ENCODE measurements around the gene LRRC42.
A peak's percentile ranks its signal among the peaks of the same experiment; 100 is the strongest.

Gene LRRC42

DNA sequence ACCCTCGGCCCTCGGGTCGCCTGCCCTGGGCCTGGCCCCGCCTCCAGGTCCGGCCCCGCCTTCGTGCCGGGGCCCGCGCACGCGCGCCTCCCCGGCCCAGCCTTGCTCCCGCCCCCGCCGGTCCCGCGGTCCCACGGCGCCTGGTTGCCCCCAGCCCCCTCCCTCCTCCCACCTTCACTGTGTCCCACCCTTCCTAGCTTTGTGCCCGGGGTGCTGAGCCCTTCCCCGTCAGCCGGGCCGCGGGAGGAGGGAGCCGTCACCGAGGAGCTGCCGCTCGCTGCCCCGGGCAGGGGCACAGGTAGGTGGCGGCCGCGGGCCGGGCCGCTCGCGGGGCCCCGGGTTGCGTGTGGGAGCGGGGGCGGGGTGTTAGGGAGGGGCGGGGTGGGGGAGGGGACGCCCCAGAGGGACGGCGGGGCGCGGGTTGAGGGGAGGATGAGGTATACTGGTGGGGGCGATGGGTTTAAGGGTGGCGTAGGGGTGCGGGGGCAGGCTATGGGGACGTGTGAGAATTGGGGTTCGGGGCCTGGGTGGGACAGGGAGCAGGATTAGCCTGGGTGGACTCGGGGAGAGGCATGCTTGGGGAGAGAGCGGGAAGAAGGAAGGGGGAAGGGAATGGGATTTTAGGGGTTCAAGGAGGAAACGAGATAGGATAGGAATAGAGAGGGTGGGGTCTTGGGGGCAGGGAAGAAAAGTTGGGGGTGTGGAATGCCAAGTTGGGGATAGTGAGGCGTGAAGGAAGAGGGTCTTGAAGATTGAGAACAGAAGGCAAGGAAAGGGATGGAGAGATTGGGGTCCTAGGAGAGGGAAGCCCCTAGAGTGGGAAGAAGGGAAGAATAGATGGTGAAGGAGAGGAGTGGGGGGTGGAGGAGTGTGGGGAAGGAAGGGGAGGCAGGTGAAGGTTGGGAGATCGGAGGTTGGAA is at the start of gene LRRC42:
Gene LRRC42 (plus strand): TSS at position 99 of the 920 bp plus-strand sequence. CDS start 5,650 bp downstream, outside the sequence.
- peak; percentile 54 for FAIRE-seq

GRCh38 chr1:53896635-53897229 is 49.4 kb upstream of the LRRC42 start:
- FAIRE-seq (no peak), DNase-seq (ENCODE audit: insufficient read length, low spot score) (no peak)

More for the DNA sequence above, at the start of gene LRRC42:
- DNase-seq (ENCODE audit: insufficient read length, low spot score) = no peak

DNA sequence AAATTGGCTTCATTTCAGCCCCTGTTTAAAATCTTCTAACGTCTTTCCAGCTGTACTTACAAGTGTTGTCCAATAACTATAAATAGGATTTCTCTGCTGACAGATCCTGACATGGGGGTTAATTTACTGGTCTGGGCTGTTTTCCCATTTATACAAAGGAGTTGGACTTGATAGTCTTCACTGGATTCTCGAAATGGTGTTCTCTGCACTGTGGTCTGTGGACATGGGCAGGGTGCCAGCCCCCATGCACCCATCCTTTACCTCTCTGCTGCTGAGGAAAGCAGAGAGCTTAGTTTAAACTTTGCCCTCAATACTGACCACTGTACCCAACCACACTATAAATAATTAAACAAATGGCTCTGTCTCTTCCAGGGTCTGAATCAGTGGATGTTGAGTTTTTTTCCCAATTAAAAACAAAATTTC is 46.9 kb upstream of the LRRC42 start:
- FAIRE-seq (no peak), DNase-seq (ENCODE audit: insufficient read length, low spot score) (no peak)

DNA sequence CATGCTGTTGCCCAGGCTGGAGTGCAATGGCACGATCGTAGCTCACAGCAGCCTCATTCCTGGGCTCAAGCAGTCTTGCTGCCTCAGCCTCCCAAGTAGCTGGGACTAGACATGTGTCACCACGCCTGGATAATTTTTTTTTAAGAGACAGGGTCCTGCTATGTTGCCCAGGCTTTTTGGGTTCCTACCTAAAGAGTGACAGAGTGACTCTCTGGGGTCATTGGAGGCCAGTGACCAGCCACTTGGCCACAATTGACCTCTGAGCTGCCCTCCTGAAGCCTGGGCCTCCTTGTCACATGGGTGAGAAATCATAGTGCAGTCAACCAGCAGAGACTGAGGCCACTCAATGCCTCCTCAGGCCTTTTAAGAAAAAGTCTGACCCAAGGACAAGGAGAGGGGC is 46.4 kb upstream of the LRRC42 start:
- DNase-seq (ENCODE audit: insufficient read length, low spot score) (no peak), FAIRE-seq (no peak)

DNA sequence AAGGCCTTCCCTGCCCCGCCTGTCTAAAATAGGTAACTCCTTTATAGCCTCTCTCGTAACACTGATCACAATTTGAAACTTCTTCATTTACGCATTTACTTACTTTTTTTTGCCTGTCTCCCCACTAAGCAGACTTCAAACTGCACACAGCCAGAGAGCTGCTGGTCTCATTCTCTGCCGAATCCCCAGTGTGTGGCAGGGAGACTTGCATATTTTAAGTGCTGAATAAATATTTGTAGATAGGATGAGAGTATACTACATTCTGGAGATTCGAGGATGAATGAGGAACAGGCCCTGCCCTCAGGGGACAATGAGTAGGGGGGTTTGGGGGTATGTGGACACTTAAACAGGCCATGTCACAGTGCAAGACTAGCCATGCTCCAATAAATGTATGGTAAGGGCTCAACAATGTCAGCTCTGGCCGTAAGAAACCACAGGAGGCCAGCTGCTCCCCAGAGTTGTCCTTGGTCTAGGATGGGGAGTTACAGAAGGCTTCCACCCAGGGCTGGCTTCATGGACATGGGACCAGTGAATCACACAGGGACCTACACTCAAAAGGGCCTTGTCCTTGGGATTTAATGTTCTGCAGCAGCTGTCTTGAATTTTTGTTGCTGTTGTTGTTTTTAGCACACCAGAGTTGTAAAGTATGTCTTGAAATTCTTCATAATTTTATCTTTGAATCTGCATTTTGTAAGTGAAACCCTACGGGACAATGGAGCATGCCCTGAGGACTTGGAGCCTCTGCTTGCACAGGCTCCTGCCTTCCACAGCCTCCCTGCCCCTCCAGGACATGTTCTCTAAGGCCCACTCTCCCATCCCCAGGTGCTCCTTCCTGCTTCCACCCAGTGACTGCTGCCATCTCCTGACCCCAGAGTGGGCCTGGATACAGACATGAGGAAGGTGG is 43.7 kb upstream of the LRRC42 start:
- DNase-seq (ENCODE audit: insufficient read length, low spot score) (no peak), FAIRE-seq (no peak)

- DNase-seq (ENCODE audit: insufficient read length, low spot score) (no peak), FAIRE-seq (no peak)
These were observed 40.6 kb upstream of the LRRC42 start for GRCh38 chr1:53905509-53905908.

GRCh38 chr1:53906121-53906520 is 40.0 kb upstream of the LRRC42 start:
- no peak for FAIRE-seq

DNA sequence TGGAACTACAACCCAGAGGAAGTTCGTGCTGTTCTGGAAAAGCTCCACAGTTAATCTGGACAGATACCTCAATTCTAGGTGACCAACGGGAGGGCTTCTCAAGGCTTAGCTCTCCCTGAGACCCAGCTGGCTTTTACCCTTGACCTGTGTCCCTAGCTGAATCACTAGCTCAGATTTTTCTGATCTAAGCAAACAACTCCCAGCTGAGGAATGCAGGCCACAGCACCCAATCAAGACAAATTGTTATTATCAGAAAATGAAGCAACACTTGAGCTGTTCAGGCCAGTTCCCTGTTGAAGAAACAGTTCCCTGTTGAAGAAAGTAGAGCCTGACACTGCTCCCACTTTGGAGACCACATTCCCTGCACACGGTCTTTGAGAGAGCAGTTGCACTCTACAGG is 36.2 kb upstream of the LRRC42 start:
- FAIRE-seq (no peak), DNase-seq (ENCODE audit: insufficient read length, low spot score) (no peak)

More at GRCh38 chr1:53906121-53906520, 40.0 kb upstream of the LRRC42 start:
- no peak for DNase-seq (ENCODE audit: insufficient read length, low spot score)

DNA sequence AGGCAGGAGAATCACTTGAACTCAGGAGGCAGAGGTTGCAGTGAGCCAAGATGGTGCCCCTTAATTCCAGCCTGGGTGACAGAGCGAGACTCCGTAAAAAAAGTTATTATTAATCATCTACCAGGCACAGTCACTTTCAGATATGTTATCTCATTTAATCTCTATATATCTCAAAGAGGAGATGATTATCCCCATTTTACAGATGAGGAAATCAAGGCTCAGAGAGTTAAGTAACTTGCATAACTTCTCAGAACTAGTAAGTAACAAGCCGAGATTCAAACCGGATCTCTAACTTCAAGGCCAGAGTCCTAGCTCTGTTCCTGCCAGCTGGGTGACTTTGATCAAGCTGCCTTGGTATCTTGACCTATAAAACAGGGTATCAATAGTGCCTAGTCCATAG is 34.7 kb upstream of the LRRC42 start:
- DNase-seq (ENCODE audit: insufficient read length, low spot score) (no peak), FAIRE-seq (no peak)

- DNase-seq (ENCODE audit: insufficient read length, low spot score) (no peak), FAIRE-seq (no peak)
These were observed 32.7 kb upstream of the LRRC42 start for GRCh38 chr1:53913352-53914033.

- no peak for FAIRE-seq
- DNase-seq (ENCODE audit: insufficient read length, low spot score) = no peak
These were observed 27.8 kb upstream of the LRRC42 start for GRCh38 chr1:53918343-53918742.

- DNase-seq (ENCODE audit: insufficient read length, low spot score) = no peak
- FAIRE-seq = no peak
These were observed 26.5 kb upstream of the LRRC42 start for GRCh38 chr1:53919675-53920066.

DNA sequence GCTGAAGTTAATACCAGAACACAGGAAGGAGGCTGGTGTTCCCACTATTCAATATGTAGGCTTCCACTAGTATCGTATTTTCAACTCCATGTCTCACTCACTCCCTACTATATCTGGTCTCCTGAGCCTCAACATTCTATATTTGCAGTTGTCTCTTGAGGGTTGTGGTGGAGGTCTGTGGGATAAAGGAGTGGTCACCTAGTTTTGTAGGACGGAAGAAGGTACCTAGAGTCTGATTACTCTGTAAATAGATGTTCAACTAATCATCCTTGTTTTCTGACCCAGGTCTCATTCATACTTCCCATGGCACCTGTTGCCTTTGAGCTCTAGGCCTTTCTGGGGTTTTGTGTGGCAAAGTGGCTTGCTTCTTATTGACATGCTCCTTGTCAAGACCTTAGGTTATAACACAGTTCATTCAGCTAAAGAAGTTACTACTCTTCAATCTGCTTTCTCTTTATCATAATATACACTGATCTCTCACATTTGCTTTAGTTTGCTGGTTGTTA is 18.7 kb upstream of the LRRC42 start:
- FAIRE-seq (no peak), DNase-seq (ENCODE audit: insufficient read length, low spot score) (no peak)

DNA sequence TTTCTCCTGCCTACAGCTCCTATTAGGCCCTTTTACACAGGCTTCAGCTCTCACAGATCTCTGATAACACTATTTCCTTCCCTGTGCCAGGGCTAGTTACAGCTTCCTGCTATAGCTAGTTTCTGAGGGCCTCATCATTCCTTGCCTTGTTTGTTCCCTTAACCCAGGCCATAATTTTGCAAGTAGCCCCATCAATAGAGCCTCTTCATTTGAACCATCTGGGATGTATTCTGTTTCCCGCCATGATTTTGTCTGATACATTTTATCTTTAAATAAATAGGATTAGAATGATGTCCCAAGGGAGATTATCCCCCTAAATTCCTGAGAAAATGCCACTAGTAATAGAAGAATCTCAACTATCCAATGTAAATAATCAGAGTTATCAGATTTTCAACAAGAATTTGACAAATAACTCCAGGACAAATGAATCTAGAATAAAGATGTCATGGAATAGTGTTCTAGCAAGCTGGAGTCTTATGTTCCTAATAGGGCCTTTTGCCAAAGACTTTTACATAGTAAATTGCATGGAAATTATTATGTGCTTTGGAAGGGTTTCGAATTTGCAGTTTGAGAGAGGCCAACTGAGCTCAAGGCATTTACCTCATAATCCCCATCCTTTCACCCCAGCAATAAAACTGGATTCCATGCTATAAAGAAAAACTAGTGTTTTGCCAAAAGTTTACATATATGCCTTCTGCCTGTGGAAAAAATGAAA is 16.7 kb upstream of the LRRC42 start:
- DNase-seq (ENCODE audit: insufficient read length, low spot score) (no peak), FAIRE-seq (no peak)

DNA sequence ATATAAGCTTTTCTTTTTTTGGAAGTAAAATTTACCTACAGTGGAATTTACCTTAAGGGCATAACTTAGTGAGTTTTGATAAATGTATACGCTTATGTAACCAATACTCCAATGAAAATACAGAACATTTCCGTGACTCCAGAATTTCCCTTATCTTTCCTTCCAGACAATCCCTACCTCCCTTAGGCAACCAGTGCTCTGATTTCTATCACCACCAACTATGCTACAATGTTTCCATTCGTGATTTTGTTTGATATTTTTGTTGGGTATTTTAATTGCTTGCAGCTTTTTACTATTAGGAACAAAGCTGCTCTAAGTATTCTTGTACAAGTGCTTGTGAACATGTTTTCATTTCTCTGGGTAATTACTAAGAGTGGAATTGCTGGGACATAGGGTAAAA is 15.2 kb upstream of the LRRC42 start:
- FAIRE-seq (no peak), DNase-seq (ENCODE audit: insufficient read length, low spot score) (no peak)

DNA sequence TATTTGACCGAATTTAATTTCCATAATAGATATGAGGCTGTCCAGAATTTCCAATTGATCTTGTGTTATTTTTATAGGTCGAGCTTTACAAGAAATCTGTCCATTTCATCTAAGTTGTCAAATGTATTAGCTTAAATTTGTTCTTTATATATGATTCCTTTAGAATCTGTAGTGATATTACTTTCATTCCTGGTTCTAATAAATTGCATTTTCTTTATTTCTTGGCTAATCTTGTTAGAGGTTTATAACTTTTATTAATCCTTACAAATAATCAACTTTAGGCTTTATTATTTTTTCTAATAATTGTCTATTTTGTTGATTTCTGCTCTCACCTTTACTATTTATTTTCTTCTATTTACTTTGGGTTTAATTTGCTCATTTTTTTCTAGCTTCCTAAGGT is 14.6 kb upstream of the LRRC42 start:
- no peak for FAIRE-seq
- DNase-seq (ENCODE audit: insufficient read length, low spot score) = no peak

DNA sequence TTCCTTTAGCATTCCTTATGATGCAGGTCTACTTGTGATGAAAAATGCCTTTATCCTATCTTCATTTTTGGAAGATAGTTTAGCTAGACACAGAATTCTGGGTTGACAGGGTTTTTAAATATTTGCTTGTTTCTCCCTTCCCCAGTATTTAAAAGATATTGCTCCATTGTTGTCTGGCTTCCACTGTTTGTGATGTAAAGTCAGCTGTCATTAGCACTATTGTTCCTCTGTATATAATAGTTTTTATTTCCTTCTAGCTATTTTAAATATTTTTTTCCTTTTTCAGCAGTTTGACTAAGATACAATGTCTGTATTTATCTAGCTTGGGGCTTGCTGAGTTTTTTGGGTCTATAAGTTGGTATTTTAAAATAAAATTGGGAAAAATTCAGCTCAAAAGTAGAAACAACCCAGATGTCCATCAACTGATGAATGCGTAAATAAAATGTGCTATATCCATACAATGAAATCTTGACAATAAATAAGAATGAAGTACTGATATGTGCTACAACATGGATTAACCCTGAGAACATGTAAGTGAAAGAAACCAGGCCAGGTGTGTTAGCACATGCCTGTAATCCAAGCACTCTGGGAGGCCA is 11.9 kb upstream of the LRRC42 start:
- no peak for DNase-seq (ENCODE audit: insufficient read length, low spot score)
- no peak for FAIRE-seq

GRCh38 chr1:53936430-53936829 is 9.7 kb upstream of the LRRC42 start:
- FAIRE-seq = no peak
- DNase-seq (ENCODE audit: insufficient read length, low spot score) = no peak

- FAIRE-seq (no peak), DNase-seq (ENCODE audit: insufficient read length, low spot score) (no peak)
These were observed 7.9 kb upstream of the LRRC42 start for GRCh38 chr1:53938136-53938830.

All from HTR-8/SVneo (cell line).